HG03159 (cell line): ENCODE results near the gene GDPD5.
"Not testable (repeated sequence)": the region's sequence is repeated elsewhere in the genome, so short reads cannot be mapped to it uniquely, and the experiment has no call there.

ENCODE experiments used
- ATAC-seq: cut with Tn5 transposase; IDR thresholded peaks from one replicate; pipeline ENCODE4 v1.9.1; 2021; ENCODE audit warnings: mild to moderate bottlenecking, moderate library complexity; ENCODE audit not compliant: unreplicated experiment

The GDPD5 gene

GRCh38 chr11:75431533-75432525 lies 93.9 kb downstream of the GDPD5 start:
- ATAC-seq = no peak

DNA sequence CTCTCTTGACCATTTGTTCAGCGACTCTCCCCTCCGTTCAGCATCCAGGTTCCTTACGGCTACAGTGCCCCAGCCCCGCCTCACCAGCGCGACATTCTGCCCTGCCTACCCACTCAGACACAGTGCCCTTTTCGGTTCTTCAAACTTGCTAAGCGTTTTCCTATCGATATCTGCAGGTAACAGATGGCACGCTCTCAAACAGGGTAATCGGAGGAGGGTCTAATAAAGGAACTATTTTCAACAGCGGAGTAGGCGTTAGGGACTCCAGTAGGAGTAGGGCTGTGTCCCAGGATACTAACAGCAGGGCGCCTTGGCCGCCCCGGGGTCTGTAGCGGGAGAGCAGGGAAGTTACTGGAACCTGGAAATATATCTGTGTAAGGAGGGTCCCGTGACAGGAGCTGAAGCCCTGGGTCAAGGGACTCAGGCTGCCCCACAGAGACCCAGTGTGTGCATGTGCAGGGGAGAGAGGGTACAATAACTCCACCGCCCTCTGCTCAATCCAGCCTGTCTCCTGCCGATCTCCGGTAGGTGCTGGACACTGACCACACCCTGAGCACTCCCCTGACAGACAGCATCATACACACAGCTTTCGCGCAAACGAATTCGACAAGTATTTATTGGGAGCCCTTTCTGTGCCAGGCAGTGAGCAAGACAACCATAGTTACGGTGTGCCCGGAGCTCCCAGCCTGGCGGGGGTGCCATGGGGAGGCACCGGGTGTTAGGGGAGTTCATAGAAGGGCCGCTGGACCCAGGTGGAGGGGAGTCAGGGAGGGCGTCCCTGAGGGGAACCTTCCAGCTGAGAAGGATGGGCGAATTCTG lies 94.8 kb downstream of the GDPD5 start:
- ATAC-seq = no peak

GRCh38 chr11:75429902-75430713 lies 95.6 kb downstream of the GDPD5 start:
- ATAC-seq = no peak

DNA sequence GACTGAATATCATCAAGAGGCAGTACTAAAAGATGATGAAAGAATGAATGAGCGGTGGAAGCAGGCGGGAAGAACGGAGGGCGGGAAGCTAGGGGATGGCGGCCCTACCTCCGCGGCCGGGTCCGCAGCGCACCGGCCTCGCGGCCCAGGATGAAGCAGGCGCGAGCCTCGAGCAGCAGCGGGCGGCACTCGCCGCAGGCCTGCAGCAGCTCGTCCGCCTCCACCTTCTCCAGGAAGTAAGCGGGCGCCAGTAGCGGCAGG lies 96.2 kb downstream of the GDPD5 start:
- no peak for ATAC-seq

DNA sequence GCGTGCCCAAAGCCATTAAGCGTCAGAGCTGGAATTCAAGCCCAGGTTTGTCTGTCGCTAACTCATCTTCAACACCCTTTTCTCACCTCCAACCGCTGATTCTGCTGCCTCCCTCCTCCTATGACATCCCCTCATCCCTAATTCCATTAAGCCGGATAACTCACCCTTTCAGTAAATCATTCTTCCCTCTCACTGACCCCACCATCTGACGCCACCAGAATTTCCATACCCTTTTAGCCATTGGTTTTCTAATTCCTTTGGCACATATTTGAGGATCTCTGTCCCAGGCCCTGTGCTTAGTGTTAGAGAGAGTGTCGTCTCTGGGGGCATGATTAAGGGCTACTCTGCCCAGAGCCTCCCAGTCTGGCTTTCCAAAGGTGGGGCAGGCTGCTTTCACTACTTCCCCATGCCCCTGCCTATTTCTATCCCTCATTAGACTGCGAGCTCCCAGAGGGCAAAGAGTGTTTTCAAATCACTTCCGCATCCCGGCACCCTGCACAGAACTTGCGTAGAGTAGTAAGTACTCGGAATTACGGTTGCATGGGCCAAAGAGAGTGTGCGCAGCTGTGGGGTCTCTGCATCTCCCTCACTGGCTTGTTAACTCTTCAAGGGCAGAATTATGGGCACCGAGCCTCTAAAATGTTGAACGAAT lies 96.6 kb downstream of the GDPD5 start:
- no peak for ATAC-seq

- ATAC-seq = peak; percentile 60
Observed at GRCh38 chr11:75428281-75428724, 97.4 kb downstream of the GDPD5 start.

GRCh38 chr11:75427181-75427580 lies 98.6 kb downstream of the GDPD5 start:
- no peak for ATAC-seq

DNA sequence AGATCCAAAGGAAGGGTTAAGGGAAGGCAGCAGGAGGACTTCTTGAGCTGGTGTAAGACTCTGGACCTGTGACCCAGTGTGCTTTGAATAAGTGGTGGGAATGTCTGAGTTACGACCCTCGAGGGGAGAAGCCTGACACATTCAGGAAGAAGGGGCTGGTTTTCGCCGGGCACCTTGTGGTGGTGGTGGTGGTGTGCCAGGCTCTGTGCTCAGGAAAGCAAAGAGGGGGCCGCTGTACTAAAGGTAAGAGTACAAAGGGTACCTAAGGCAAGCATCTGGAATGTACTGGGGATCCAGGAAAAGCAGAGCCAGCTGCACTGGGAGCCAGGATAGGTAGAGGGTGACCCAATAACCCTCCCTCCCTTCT lies 99.0 kb downstream of the GDPD5 start:
- no peak for ATAC-seq

- ATAC-seq = no peak
Observed at GRCh38 chr11:75425422-75425821, 100.3 kb downstream of the GDPD5 start.

DNA sequence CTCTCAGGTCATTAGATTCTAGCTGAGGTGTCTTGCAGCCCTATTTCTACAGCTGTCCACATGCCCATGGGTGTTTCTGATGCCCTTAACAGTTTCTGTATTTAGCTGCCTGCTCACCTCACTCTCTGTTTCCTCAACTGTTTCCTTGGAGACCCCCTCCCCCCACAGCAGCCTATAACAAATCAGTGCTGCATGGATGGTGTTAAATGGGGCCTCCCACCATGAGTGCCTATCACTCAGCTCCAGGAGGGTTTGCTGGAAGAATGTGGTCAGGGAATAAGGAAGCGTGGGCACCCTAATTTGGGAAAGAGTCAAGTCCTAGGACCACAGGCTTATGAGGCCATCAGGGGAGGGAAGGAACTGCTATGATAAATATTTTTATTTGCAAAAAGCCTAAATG lies 101.3 kb downstream of the GDPD5 start:
- no peak for ATAC-seq

- ATAC-seq = no peak
Observed at GRCh38 chr11:75423721-75424120, 102.0 kb downstream of the GDPD5 start.

- ATAC-seq = no peak
Observed at GRCh38 chr11:75422248-75423231, 103.2 kb downstream of the GDPD5 start.

DNA sequence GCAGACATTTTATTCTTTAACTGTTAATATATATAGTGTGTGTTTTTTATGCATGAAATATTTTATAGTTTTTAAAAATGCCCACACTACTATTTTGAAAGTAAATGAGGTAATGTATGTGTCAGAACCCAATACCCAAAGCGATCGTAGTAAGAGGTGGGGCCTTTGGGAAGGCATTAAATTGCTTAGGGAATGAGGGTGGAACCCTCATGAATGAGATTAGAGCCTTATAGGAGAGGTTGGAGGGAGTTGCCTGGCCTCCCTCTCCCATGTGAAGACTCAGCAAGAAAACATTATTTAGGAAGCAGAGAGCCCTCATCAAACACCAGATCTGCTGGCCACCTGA lies 103.9 kb downstream of the GDPD5 start:
- ATAC-seq = no peak

GRCh38 chr11:75421035-75421602 lies 104.6 kb downstream of the GDPD5 start:
- no peak for ATAC-seq

GRCh38 chr11:75420224-75421034 lies 105.3 kb downstream of the GDPD5 start:
- ATAC-seq = no peak

DNA sequence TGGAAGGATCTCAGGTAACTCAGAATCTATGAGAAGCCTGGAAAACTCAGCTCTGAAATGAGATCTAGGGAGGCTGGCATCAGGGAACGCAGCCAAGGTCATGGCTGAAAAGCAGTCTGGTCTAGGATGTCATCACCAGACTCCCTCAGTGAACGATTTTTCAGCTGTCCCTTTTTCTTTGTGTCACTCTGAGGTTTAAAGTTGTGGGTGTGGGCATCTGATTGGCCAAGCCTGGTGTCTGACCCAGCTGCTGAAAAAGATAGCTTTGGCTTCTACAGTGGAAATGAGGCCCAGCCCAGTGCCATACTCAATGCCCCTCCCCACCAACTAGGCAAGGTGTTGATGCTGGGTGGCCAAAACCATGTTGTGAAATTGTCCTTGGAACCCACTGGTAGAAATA lies 111.9 kb downstream of the GDPD5 start:
- no peak for ATAC-seq

DNA sequence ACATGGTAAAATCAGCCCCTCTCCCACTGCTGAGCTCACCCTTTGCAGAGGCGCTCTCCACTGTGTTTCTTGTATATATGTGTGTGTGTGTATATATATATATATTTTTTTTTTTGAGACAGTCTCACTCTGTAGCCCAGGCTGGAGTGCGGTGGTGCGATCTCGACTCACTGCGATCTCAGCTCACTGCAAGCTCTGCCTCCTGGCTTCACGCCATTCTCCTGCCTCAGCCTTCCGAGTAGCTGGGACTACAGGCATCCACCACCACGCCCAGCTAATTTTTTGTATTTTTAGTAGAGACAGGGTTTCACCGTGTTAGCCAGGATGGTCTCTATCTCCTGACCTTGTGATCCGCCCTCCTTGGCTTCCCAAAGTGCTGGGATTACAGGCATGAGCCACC lies 112.6 kb downstream of the GDPD5 start:
- ATAC-seq = not testable (repeated sequence)

GRCh38 chr11:75409971-75410370 lies 115.8 kb downstream of the GDPD5 start:
- ATAC-seq = not testable (repeated sequence)

- ATAC-seq = no peak
Observed at GRCh38 chr11:75408957-75409219, 116.9 kb downstream of the GDPD5 start.
